GM18907 (cell line): ENCODE measurements around the gene NID2.

Experiments
- ATAC-seq: cut with Tn5 transposase; IDR thresholded peaks from one replicate; pipeline ENCODE4 v1.9.1; 2021; ENCODE audit warnings: mild to moderate bottlenecking, moderate library complexity; ENCODE audit not compliant: unreplicated experiment

Gene NID2

GRCh38 chr14:52007211-52007610 is 61.6 kb downstream of the NID2 start:
- ATAC-seq: no peak

DNA sequence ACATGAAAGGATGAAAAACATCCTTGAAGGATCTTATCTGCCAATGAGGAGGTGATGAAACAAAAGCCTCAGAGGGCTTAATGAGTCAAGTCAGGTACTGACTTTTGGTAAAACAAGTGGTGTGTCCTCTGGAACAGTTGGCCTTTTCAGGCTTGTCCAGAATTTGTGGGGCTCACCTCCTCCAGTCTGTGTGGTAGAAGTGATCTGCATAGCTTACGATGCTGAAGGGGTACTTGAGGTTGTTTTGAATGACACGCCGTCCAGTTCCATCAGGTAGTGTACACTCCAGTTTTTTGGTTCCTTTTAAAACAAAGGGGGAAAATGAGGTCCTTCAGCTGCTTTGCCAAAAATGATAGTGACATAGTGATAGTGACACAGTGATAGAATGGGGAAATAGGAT is 62.5 kb downstream of the NID2 start:
- ATAC-seq: no peak

- ATAC-seq: no peak
Observed at GRCh38 chr14:52005625-52006024, 63.2 kb downstream of the NID2 start.

GRCh38 chr14:52003324-52003723 is 65.5 kb downstream of the NID2 start:
- ATAC-seq: no peak

DNA sequence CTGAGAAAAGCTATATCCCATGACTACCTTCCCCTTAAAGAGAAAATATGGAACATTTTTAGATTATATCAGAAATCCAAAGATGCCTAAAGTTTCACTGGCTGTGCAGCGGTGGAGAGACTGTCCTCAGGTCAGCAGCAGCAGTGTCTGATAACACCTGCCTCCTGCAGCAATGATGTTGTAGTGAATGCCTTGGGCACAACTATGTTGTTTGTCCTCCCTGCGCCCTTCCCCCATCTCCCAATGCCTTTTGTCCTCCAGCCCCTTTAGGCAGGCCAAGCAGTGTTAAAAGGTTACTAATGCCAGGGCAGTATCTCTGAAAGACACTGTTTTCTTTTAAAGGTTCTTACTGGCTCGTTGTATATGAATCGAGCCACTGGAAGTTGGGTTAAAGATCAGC is 66.3 kb downstream of the NID2 start:
- no peak for ATAC-seq

- ATAC-seq: no peak
Observed at GRCh38 chr14:52000696-52001095, 68.2 kb downstream of the NID2 start.

DNA sequence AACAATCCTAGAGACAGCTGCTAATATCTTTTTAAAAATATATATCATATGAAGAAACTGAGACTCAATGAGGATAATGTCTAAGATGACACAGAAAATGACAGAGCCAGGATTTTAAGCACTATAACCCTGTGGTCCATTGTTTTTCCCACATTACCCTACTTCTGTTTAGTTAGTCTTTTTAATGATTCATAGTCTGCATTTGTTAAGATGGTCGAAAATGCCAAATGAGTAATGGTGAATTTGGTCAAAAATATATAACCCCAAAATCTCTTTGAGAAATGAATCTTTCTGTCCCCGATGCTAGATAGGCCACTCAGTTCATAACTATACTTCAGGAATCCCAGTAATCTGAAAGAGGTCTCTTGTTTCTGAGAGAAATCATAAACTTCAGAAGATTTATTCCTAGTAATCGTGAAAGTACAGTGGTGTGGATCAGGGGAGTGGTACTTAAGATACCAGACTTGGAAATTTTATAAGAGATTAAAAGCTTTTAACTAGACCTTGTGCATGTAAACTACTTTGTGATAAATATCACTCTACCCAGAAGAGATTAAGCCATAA is 68.8 kb downstream of the NID2 start:
- no peak for ATAC-seq

- ATAC-seq: no peak
Observed at GRCh38 chr14:51999084-51999483, 69.8 kb downstream of the NID2 start.

DNA sequence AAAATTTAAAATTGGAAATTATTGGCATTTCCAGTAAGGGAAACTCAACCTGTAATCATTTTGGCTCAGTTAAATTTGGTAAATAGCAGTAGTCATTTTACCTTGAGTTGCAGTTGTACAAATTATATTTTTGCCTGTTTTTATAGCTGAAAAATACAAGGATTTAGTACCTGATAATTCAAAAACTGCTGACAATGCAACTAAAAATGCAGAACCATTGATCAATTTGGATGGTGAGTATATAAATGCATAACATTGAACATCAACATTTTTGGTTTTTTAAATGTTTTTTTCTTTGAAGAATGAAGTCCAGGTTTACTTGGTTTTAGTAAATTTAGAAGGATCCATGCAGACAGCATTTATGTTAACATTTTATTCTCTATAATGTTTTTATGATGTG is 70.5 kb downstream of the NID2 start:
- ATAC-seq: no peak

DNA sequence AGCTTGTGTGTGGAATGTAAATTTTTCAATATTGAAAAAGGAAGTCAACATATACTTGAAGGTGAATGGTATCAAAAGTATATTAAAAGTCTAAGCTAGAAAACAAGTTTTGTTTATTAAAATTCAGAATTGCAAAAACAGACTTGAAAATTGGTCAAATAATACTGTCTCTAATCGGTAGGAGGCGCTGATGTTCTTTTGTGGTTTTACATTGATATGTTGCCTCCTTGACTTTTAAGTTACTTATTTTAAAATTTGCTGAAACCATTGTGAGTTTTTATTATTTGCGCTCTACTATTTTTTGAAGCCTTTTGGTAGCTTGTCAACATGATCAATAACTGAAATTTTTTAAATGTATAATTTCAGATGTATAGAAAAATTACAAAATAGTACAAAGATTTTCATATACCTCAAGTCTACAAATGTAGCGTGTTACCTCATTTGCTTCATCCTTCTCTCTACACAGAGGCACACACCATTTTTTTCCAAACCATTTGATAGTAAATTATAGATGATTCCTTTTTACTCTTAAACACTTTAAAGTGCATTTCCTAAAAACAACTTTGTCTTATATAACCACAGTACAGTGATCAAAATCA is 72.6 kb downstream of the NID2 start:
- ATAC-seq: no peak

- no peak for ATAC-seq
Observed at GRCh38 chr14:51993285-51993920, 75.5 kb downstream of the NID2 start.

GRCh38 chr14:51990488-51990887 is 78.4 kb downstream of the NID2 start:
- no peak for ATAC-seq

GRCh38 chr14:51989293-51990234 is 79.3 kb downstream of the NID2 start, which contains the start of gene RTRAF:
TSS of gene RTRAF (plus strand) at chr14:51989546. CDS start at chr14:51989640, 94 bp downstream.
- ATAC-seq: peak; percentile 94

GRCh38 chr14:51988221-51988620 is 80.6 kb downstream of the NID2 start:
- ATAC-seq: no peak

GRCh38 chr14:51981218-51981854 is 87.5 kb downstream of the NID2 start:
- ATAC-seq: peak; percentile 62

- no peak for ATAC-seq
Observed at GRCh38 chr14:51979088-51979709, 89.7 kb downstream of the NID2 start.

GRCh38 chr14:51978681-51979085 is 90.2 kb downstream of the NID2 start:
- no peak for ATAC-seq

DNA sequence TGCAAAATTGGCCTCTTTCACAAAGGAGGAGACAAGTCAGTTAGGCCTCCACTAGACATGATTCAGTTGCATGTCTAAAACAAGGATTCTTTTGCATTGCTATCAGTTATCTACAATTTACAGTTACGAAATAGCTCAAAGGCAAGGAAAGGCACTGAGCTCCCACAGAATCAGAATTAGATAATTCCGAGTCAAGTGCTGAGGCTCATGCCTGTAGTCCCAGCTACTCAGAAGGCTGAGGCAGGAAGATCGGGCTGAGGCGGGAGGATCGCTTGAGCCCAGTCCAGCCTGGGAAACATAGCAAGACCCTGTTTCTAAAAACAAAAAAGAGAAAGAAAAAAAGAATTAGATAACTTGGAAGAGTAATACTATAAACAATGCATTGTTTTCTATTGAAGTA is 91.8 kb downstream of the NID2 start:
- no peak for ATAC-seq

DNA sequence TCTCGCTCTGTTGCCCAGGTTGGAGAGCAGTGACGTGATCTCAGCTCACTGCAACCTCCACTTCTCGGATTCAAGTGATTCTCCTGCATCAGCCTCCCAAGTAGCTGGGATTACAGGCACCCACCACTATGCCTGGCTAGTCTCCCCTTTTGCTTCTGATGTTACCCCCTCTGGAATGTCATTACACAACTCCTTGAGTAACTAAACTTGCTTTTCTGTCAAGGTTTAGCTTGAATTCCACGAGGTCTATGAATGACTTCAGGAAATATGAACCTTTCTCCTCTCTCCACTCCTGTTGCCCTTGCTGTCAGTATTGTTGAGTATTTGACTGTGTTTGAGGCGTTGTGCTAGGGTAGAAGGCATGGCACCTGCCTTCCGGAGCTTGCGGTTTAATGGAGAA is 96.3 kb downstream of the NID2 start:
- ATAC-seq: no peak

DNA sequence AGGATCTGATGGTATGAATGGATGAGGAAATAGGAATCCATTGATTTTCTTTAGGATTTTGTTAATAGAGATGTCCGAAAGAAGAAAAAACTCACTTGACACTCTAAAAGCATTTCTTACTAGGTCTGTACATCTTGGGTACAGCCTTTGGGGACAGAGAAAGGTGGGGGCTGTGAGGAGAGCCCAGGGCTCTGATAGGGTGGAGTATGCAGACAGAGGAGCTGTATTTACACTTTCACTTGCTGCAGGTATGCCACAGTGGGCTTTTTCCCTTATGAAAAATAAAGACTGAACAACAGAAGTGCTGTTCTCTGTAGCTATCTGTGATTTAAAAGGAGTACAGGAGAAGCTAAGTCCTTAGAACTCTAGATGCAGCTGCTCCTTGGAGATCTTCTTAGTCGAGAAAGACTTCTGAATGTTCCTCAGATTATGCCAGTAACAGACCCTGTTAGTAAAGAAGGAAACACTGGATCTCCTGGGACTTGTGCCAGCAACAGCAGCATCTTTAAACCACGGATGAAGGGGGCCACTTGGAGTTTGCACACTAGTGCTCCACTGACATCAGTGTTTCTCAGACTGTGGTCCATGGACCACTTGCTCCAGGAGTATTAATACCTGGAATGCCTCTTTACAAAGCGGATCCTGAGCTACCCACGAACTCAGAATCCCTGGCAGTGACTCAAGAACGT is 98.9 kb downstream of the NID2 start:
- no peak for ATAC-seq
